ENCODE measurements around the gene MAPKAPK3. TPM values are rescaled to one million over a fixed set of nuclear protein-coding genes. Genes with fewer than 3 reads are reported as not detected.

Gene MAPKAPK3
- total and polyA plus RNA-seq, 2 of the 8 experiments (the other 6 are each of a cell fraction or from before 2014, with no cell fraction given), result 65.4 to 99.8 TPM

DNA sequence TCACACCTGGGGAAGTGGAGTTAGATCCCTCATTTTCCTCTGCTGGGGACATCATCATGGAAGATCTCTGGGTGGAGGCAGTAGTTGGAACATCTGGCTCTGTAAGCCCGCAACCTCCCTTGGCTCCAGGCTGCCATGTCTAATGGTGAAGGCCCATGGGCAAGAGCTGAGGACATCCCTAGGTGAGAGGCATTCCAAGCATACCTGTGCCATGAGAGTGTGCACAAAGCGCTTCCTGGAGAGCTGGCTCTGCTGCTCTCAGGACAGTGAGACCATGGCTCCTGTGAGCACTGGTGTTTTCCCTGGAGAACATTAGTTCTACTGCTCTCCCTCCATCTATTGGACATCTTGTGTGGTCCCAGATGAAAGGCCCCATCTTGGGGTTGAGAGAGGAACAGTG is 7.7 kb downstream of the MAPKAPK3 start:
- peaks cover 2 to 21% (median 12%) of the 10 kb centered on the region in 4 experiments for H3K4me1 ChIP-seq (replicated peaks in 1 of 4; ENCODE audit: control insufficient read depth in 3 of 4, insufficient read depth in 4 of 4, low read length in 3 of 4)
- H2AK5ac ChIP-seq (ENCODE audit: low read depth, low read length), result no peak overlapping the region; the same call in 1 of the 2 replicates
- TF ChIP-seq TEAD4 (IDR thresholded peaks at IDR 0.05; ENCODE audit: low read depth, low read length), result peak; percentile 88
- no peak for TF ChIP-seq TBP (IDR thresholded peaks at IDR 0.05; ENCODE audit: low read depth, low read length)
- H3K27me3 ChIP-seq (replicated peaks in 1 of 4; ENCODE audit: control insufficient read depth in 3 of 4, extremely low read depth in 1 of 4, insufficient read depth in 3 of 4, low read length in 3 of 4), result no peaks in the 10 kb centered on the region
- H3K9me3 ChIP-seq (ENCODE audit: insufficient read depth in 2 of 2, low read depth in 1 of 2, low read length in 1 of 2), result no peaks in the 10 kb centered on the region
- H3K4me3 ChIP-seq (ENCODE audit: extremely low read depth in 1 of 4, insufficient read depth in 2 of 4, low read depth in 3 of 4, low read length in 4 of 4), result no peak overlapping the region
- FAIRE-seq (no peak), DNase-seq (ENCODE audit: low read depth in 1 of 2, low spot score in 2 of 2) (no peak)
- no peak overlapping the region for H3K27ac ChIP-seq (ENCODE audit: low read depth, low read length)
- ChIA-PET CTCF (ENCODE audit: partially characterized antibody) (interaction anchor here (0.5 to 63.8 kb wide), 7 partner anchors 3 to 1017 kb away, joined by 3 to 1262 read pairs (median 12); partner anchors contain the start of genes C3orf18, CISH, DOCK3 and HEMK1), POLR2A (ENCODE audit: partially characterized antibody) (no interaction called here)
- H3K36me3 ChIP-seq (ENCODE audit: control insufficient read depth in 2 of 4, insufficient read depth in 4 of 4, low read length in 3 of 4), result peaks cover 0 to 3% (median 0%) of the 10 kb centered on the region in 4 experiments; a peak in 2 of 8 replicates
- 0 out of 2 replicates have a peak overlapping the region, but pooled peaks have one; percentile 13 for H2BK20ac ChIP-seq (ENCODE audit: low read length)
- H3K4me2 ChIP-seq (ENCODE audit: insufficient read depth in 1 of 2, low read depth in 2 of 2, low read length in 2 of 2), result peak overlapping the region in 1 of 2 experiments; percentile 15; a peak in 2 of 4 replicates
- WGBS, 2 experiments (ENCODE audit: extremely low coverage in 1 of 2, insufficient coverage in 1 of 2, insufficient read length in 1 of 2, insufficient replicate concordance in 2 of 2, low coverage in 1 of 2, low lambda C conversion rate in 2 of 2, missing lambda C conversion rate in 1 of 2), result 90% methylated on average over 2 of the region's 2 CpGs; no CpG with 5 or more reads in 1 of the 2 experiments
- H3K14ac ChIP-seq (ENCODE audit: insufficient read length), result no peak overlapping the region
- H4K20me1 ChIP-seq (replicated peaks in 1 of 2; ENCODE audit: control insufficient read depth in 1 of 2, insufficient read depth in 2 of 2, low read length in 2 of 2), result peaks cover 6 to 23% of the 10 kb centered on the region in 2 experiments
- H3K79me2 ChIP-seq (ENCODE audit: control insufficient read depth in 1 of 2, insufficient read depth in 2 of 2, low read length in 2 of 2), result peaks cover 0 to 36% of the 10 kb centered on the region in 2 experiments; a peak in 1 of 4 replicates
- H3K56ac ChIP-seq (replicated peaks; ENCODE audit: insufficient read length, low read depth, low read length), result no peak overlapping the region
- H3K79me1 ChIP-seq (ENCODE audit: low read depth, low read length), result peaks cover 9% of the 10 kb centered on the region
- H2BK12ac ChIP-seq (ENCODE audit: low read depth, low read length), result peak overlapping the region; percentile 63; the same call in 1 of the 2 replicates
- H3K23me2 ChIP-seq (ENCODE audit: low read depth, low read length), result no peaks in the 10 kb centered on the region
- H2AFZ ChIP-seq (ENCODE audit: low read length), result no peak overlapping the region
- H3K4ac ChIP-seq (replicated peaks; ENCODE audit: insufficient read length, low read depth, low read length), result peak overlapping the region; percentile 13
- H4K91ac ChIP-seq (replicated peaks; ENCODE audit: insufficient read length, low read length), result no peak overlapping the region
- H4K5ac ChIP-seq (ENCODE audit: insufficient read length, low read depth, low read length), result no peak overlapping the region
- H3K18ac ChIP-seq (ENCODE audit: extremely low read depth, low read length), result no peak overlapping the region; the same call in 1 of the 2 replicates
- H2BK15ac ChIP-seq (ENCODE audit: low read length), result no peak overlapping the region
- H2BK5ac ChIP-seq (ENCODE audit: low read depth, low read length), result peak overlapping the region; percentile 88
- H2BK120ac ChIP-seq (replicated peaks; ENCODE audit: low read depth, low read length), result no peak overlapping the region
- no peak overlapping the region for H3K23ac ChIP-seq (ENCODE audit: insufficient read length)
- no peak overlapping the region for H3K9ac ChIP-seq (replicated peaks in 1 of 4; ENCODE audit: extremely low read depth in 1 of 4, low read depth in 3 of 4, low read length in 3 of 4)
- H4K8ac ChIP-seq (ENCODE audit: extremely low read depth, insufficient read depth, low read length), result no peak overlapping the region
